Measurements from ENCODE around the gene BRCC3. TPM values are rescaled to one million over a fixed set of nuclear protein-coding genes. Genes with fewer than 3 reads are reported as not detected.

BRCC3 gene
- polyA plus RNA-seq, 1 donor from 2014 or later, result 28.1 TPM

Other genes starting within 250 kb of the BRCC3 start
- gene SMIM9, start 236.8 kb upstream of the BRCC3 start, polyA plus RNA-seq, result not detected in 2 replicates
- gene F8A1, start 185.2 kb upstream of the BRCC3 start, polyA plus RNA-seq, result 1.8 and 2.1 TPM in 2 replicates
- 2.1 TPM in 2 replicates for gene F8, start 48.8 kb upstream of the BRCC3 start, polyA plus RNA-seq
- 139 and 141 TPM in 2 replicates for gene FUNDC2, start 44.7 kb upstream of the BRCC3 start, polyA plus RNA-seq
- gene CMC4, start 372 bp upstream of the BRCC3 start, polyA plus RNA-seq, result 15.7 and 16.4 TPM in 2 replicates
- gene MTCP1, start 372 bp upstream of the BRCC3 start, polyA plus RNA-seq, result 1.1 and 2.4 TPM in 2 replicates
- gene VBP1, start 145.0 kb downstream of the BRCC3 start, polyA plus RNA-seq, result 321 and 369 TPM in 2 replicates
- gene RAB39B, start 193.0 kb downstream of the BRCC3 start, polyA plus RNA-seq, result 26.2 and 27.4 TPM in 2 replicates